Lower leg skin (tissue), 3 donors: ENCODE data around the gene RCHY1.

ENCODE experiments used
- CTCF ChIP-seq, 3 donors: fragments of 450-650 bp; IDR thresholded peaks; one replicate each; pipeline ENCODE4 v1.5.1; 2016; ENCODE audit warnings: antibody characterized with exemption in 3 of 3, mild to moderate bottlenecking in 3 of 3, moderate library complexity in 2 of 3
- POLR2A ChIP-seq, 2 donors: fragments of 450-650 bp; IDR thresholded peaks; one replicate each; pipeline ENCODE4 v1.6.1; 2016 to 2017; ENCODE audit warnings: antibody characterized with exemption in 2 of 2, mild to moderate bottlenecking in 1 of 2, moderate library complexity in 1 of 2

GRCh38 chr4:75469896-75470295 lies 44.3 kb downstream of the RCHY1 start:
- TF ChIP-seq CTCF (IDR thresholded peaks at IDR 0.05) (no peak), POLR2A (IDR thresholded peaks at IDR 0.05) (no peak)
